Measurements from ENCODE around the gene GSK3A.
A peak's percentile ranks its signal among the peaks of the same experiment; 100 is the strongest.

The GSK3A gene

GRCh38 chr19:42247640-42248199 is 5.3 kb upstream of the GSK3A start:
- no peak for DNase-seq

GRCh38 chr19:42246922-42247639 is 4.7 kb upstream of the GSK3A start:
- DNase-seq = no peak

GRCh38 chr19:42246143-42246921 is 3.9 kb upstream of the GSK3A start:
- no peak for DNase-seq

DNA sequence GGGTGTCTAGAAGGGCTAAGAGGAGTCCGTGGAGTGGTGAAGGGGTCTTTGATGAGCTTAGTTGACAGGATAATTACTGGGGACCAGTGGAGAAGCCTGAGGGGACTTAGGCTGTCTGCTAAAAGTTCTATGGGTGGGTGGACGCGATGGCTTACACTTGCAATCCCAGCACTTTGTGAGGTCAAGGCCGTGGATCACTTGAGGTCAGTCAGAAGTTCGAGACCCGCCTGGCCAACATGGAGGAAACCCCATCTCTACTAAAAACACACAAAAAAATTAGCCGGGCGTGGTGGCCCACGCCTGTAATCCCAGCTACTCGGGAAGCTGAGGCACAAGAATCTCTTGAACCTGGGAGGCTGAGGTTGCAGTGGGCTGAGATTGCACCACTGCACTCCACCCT is 2.8 kb upstream of the GSK3A start:
- no peak for DNase-seq

DNA sequence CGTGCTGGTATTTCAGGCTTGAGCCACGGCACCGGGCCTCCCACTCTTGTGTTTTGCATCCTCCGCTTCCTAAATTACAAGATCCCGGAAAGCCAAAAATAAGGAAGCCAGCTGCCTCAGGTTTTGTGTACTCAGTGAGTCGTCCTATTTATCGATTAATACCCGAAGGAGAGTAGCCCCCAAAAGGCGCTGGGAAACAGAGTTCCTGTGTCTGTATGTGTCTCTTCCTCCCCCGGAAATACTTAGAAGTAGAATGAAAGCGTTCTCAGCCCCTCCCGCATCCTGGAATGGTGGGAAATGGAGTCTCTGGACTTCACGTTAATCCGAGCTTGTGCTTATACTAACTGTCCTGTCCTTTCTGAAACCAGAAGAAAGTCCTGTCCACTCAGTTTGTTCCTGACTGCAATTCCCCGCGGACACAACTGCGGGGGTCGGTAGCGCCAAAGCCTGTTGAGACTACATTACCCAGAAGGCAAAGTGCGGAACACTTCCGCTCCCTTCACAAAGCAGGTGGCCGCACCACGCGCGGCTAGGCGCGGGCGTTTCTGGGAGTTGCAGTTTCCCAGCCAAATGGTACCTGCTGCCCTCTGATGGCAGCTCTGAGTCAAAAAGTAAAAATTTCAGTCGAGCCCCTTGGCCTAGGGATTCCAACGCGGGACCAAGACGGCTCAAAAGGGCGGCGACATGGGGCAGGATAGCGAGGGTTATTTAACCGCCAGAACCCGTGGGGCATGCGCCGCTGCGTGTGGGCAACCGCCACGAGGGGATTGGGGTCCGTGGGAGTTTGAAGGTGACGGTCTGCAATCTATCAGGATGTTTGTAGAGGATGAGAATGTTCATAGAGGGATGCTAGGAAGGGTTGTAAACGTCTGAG is 2.2 kb upstream of the GSK3A start:
- DNase-seq = peak; percentile 98

DNA sequence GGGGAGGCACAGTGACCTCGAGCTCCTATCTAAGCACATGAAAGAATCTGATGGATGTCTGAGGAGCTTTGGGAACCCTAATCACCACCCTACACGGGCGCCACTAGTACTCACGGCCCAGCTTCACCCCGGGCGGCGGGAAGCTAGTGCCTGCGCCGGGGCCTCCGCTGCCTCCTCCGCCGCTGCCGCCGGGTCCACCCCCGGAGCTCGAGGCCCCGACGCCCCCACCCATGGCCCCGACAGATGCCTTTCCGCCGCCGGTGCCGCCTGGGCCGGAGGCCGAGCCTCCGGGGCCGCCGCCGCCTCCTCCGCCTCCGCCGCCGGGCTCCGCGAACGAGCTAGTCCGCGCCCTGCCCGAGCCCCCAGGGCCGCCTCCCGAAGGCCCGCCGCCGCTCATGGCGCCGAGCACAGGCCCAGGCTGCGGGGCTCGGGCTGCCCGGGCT is 312 bp downstream of the GSK3A start:
- no peak for DNase-seq

DNA sequence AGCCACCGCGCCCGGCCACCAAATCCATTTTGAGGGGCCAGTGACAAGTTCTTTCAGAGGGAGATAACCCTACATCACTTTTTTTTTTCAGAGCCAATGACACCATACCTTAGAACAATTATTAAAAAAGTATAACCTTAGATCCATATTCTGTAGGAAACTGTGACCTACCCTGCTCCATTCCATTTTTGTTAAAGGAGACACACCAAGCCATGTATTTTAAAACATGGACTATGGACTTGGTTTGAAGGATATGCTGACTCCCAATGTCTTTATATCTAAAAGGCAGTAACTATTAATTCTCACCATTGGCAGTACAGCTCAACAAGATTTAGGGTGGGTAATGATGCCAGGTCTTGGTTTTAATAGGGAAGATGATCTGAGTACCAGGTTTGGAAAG is 1.1 kb downstream of the GSK3A start:
- no peak for DNase-seq

GRCh38 chr19:42239544-42240220 is 2.7 kb downstream of the GSK3A start:
- no peak for DNase-seq

DNA sequence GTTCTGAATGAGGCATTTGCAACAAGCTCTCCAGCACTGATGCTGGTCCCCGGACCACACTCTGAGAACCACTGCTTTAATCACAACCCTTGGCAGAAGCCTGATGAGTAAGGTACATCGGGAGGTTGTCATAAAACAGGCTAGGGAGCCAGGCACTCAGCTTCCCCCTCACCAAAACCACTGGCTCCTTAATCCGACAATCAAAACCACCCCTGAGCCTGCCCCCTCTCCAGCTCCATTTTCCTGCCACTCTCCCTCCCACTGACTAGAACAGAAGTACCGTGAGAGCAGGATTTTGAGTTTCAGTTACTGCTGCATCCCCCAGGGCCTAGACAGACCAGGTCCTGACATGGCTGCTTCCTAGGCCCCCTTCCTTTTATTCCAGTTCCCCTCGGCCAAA is 7.2 kb downstream of the GSK3A start:
- no peak for DNase-seq

DNA sequence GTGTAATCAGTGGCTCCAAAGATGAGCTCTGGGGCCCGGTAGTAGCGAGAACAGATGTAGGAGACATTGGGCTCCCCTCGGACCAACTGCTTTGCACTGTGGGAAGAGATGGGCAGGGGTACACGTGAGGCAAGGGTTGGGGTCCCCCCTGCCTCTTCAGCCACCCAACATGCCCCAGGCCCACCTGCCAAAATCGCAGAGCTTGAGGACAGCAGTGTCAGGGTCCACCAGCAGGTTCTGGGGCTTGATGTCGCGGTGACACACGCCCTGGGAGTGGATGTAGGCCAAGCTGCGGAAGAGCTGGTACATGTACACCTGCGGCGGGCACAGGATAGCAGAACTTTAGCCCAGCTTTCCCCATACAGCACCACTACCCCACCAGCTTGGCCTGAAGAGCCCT is 8.0 kb downstream of the GSK3A start:
- DNase-seq = no peak

DNA sequence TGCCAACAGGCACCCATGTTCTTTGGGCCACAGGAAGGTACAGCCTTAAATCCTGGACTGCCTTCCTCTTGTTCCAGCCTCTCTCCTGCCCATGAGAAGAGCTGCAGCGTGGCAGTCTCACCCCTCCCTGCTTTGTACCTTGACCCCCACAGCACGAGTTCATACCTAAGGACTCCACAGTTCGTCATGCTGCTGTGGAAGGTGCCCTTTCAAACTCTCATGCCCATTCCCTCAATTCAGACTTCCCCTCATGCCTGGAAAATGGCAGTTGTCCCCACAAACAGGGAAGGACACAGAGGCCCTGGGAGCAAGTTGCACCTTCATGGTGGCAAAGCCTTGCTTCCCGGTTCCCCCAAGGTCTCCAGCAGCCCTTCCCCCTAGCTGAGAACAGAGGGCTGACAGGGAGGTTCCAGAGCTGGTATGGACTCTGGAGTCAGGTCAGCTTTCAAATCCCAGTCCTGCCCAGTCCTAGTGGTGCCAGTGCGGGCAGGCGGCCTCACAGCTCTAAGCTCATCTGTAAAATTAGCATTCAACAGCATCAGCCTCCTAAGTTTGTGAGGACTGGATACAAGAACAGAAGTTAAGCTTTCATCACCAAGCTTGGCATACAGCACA is 8.6 kb downstream of the GSK3A start:
- no peak for DNase-seq

GRCh38 chr19:42233106-42233505 is 9.3 kb downstream of the GSK3A start:
- no peak for DNase-seq

DNA sequence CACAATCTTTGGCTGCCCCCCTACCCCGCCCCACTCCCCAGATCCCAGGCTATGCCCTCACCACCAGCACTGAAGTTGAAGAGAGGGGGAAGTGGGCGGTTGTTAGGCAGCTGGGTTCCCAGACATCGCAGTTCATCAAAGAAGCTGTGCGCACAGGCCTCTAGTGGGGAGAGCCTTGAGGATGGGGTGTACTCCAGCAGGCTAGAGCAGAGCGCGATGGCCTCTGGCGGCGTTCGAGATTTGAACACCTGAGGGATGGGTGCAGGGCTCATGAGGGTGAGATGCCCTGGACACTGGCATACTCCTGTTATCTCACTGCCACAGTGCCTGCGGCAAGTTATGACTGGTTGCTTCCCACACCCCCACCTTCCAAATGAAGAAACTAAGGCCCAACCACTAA is 10.0 kb downstream of the GSK3A start:
- no peak for DNase-seq

GRCh38 chr19:42230571-42230970 is 11.8 kb downstream of the GSK3A start:
- DNase-seq = no peak

GRCh38 chr19:42229855-42230351 is 12.5 kb downstream of the GSK3A start:
- peak; percentile 47 for DNase-seq

- no peak for DNase-seq
Observed at GRCh38 chr19:42229301-42229854, 13.0 kb downstream of the GSK3A start.

DNA sequence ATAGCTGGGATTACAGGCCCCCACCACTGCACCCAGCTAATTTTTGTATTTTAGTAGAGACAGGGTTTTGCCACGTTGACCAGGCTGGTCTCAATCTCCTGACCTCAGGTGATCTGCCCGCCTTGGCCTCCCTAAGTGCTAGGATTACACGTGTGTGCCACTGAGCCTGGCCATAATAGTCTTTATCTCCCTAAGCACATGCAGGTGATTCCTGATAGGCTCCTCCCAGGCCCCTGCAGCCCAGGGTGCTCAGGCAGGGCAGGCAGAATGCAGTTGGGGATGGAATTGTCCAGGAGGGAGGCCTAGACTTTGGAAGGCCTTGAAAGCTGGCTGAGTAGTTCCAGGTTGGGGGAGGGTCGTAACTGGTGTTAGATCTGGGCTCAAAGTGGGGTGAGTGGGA is 13.8 kb downstream of the GSK3A start:
- DNase-seq = no peak

DNA sequence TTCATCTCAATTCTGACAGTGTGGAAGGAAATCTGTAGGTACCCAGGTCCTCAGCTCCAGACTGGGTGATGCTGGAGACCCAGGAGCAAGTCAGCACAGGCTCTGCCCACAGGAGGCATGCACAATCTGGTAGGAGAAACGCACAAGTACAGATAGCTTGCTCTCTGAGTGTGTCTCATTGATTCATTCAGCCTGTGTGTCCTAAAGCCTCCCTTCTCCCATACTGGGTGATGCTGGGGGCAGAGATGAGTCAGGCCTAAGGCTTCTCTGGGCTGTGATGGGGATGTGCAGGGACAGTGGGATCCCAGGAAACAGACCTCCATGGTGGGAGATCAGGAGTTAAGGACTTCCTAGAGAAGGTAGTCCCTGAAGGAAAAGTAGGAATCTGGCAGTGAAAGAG is 15.5 kb downstream of the GSK3A start:
- no peak for DNase-seq

DNA sequence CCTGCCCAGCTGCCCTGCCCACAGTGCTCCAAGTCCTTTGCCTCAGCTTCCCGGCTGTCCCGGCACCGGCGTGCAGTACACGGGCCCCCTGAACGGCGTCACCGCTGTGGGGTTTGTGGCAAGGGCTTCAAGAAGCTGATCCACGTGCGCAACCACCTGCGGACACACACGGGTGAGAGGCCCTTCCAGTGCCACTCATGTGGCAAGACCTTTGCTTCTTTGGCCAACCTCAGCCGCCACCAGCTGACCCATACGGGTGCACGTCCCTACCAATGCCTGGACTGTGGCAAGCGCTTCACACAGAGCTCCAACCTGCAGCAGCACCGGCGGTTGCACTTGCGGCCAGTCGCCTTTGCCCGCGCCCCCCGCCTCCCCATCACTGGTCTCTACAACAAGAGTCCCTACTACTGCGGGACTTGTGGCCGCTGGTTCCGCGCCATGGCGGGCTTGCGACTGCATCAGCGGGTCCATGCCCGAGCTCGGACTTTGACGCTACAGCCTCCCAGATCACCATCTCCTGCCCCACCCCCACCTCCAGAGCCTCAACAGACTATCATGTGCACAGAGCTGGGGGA is 16.6 kb downstream of the GSK3A start:
- DNase-seq = no peak

DNA sequence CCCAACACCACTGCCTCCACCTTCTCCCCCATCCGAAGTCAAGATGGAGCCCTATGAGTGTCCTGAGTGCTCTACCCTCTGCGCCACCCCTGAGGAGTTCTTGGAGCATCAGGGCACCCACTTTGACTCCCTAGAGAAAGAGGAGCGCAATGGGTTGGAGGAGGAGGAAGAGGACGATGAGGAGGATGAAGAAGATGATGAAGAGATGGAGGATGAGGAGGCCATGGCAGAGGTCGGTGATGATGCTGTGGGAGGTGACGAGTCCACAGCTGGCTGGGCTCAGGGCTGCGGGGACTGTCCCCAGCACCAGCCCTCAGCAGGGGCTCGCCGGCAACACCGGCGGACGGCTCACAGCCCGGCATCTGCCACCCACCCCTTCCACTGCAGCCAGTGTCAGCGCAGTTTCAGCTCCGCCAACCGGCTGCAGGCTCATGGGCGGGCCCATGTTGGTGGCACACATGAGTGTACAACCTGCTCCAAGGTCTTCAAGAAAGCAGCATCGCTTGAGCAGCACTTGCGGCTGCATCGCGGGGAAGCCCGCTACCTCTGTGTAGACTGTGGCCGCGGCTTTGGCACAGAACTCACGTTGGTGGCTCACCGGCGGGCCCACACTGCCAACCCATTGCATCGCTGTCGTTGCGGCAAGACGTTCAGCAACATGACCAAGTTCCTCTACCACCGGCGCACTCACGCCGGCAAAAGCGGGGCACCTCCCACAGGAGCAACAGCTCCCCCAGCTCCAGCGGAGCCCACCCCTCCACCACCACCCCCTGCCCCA is 17.3 kb downstream of the GSK3A start:
- DNase-seq = no peak

DNA sequence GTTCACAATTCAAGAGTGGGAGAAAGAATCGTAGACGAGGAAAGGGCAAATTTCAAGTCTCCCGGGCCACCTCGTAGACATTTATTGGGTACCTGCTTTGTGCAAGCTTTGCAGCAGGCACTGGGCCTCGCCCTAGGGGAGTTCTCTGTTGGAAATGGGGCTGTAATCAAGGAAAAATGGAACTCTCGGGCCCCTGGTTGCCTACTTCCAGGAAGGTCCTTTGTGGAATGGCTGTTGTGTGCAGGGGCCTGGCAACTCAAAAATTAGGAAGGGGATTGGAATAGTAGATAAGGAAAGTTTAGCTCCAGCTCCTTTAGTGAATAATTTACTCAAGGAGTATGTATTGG is 21.7 kb downstream of the GSK3A start:
- no peak for DNase-seq
